K562 (cell line): ENCODE measurements around the gene METAP1. TPM values are rescaled to one million over a fixed set of nuclear protein-coding genes. Genes with fewer than 3 reads are reported as not detected.

ENCODE experiments used
- ATAC-seq: fragments of 200-7000 bp; cut with Tn5 transposase; 3 replicates; pipeline ENCODE4 v1.9.1; 2020; ENCODE audit warnings: moderate library complexity
- BruUV-seq: library from RNA; stranded (reverse); fragments of 400-500 nt; replicated peaks from 2 replicates; lab custom pipeline; 2021; lab: Mats Ljungman, UMichigan
- CTCF ChIA-PET: fragments of 300-600 bp; formaldehyde crosslinking; extraction: SDS; loops from one replicate; lab custom pipeline; 2021; ENCODE audit warnings: low intra/inter-chr PET ratio; lab: Yijun Ruan, JAX
- POLR2A ChIA-PET: fragments of 300-600, 350-650 bp; sonication (Branson Sonifier 250); formaldehyde crosslinking; extraction: SDS; loops from one replicate; lab custom pipeline; 2021; ENCODE audit warnings: antibody characterized with exemption, inconsistent platforms; lab: Yijun Ruan, JAX
- DNase-seq, 4 experiments: peaks; one replicate each; pipeline versions ENCODE4 v3.0.0 to v3.0.0-alpha.2; 2011 to 2018; ENCODE audit warnings: low spot score in 3 of 4, mixed read lengths in 3 of 4; ENCODE audit errors: extremely low read depth in 1 of 4
- FAIRE-seq: peaks from 2 replicates; lab custom pipeline; 2011; peaks lifted over from hg19 to GRCh38; lab: Jason Lieb, UNC
- H2AFZ ChIP-seq: 2 replicates; pipeline ENCODE4 v1.6.0; 2011; ENCODE audit warnings: low read depth, low read length, control low read depth, inconsistent platforms
- H3K27ac ChIP-seq: fragments of 200-600 bp; 3 replicates; pipeline ENCODE4 v1.8.0; 2011; ENCODE audit warnings: low read depth, mild to moderate bottlenecking, control low read depth, inconsistent platforms, low read length, moderate library complexity, mixed read lengths; ENCODE audit errors: extremely low read depth
- H3K27me3 ChIP-seq, 2 experiments: fragments of 300-600 bp in 1 of 2; 2 replicates in 1 of 2; 3 replicates in 1 of 2; pipeline versions ENCODE4 v1.6.0 to v1.8.0; 2011; ENCODE audit warnings: inconsistent platforms in 2 of 2, low read length in 2 of 2, mild to moderate bottlenecking in 1 of 2, mixed read lengths in 1 of 2, moderate library complexity in 1 of 2; ENCODE audit not compliant: control insufficient read depth in 2 of 2, insufficient read depth in 2 of 2
- H3K36me3 ChIP-seq: fragments of 300-600 bp; 3 replicates; pipeline ENCODE4 v1.8.0; 2011; ENCODE audit warnings: mild to moderate bottlenecking, low read length, inconsistent platforms; ENCODE audit not compliant: control insufficient read depth, insufficient read depth
- H3K4me1 ChIP-seq, 2 experiments: fragments of 200-600 bp in 1 of 2; replicated peaks in 1 of 2; 2 replicates in 1 of 2; 3 replicates in 1 of 2; pipeline versions ENCODE4 v1.5.1 to v1.8.0; 2011; ENCODE audit warnings: inconsistent platforms in 2 of 2, low read length in 2 of 2, mild to moderate bottlenecking in 1 of 2, mixed read lengths in 1 of 2, moderate library complexity in 1 of 2; ENCODE audit not compliant: control insufficient read depth in 2 of 2, insufficient read depth in 2 of 2
- H3K4me2 ChIP-seq: 2 replicates; pipeline ENCODE4 v1.6.1; 2011; ENCODE audit warnings: low read length, control low read depth, inconsistent platforms, mixed read lengths; ENCODE audit not compliant: insufficient read depth
- H3K4me3 ChIP-seq: fragments of 200-600 bp; sonication (generic), shearing (Covaris generic); 2 replicates; pipeline ENCODE4 v1.5.1; 2016; ENCODE audit warnings: control low read depth, inconsistent platforms
- H3K79me2 ChIP-seq: fragments of 200-600 bp; 3 replicates; pipeline ENCODE4 v1.8.0; 2011; ENCODE audit warnings: low read length, inconsistent platforms; ENCODE audit not compliant: control insufficient read depth, insufficient read depth
- H3K9ac ChIP-seq, 2 experiments: 2 replicates each; pipeline versions ENCODE4 v1.6.0 to v1.6.1; 2011; ENCODE audit warnings: low read depth in 2 of 2, low read length in 2 of 2, control low read depth in 1 of 2, inconsistent platforms in 1 of 2, mild to moderate bottlenecking in 1 of 2, mixed read lengths in 1 of 2; ENCODE audit not compliant: insufficient read depth in 1 of 2
- H3K9me1 ChIP-seq: one replicate; pipeline ENCODE4 v1.6.0; 2011; ENCODE audit warnings: inconsistent platforms, mild to moderate bottlenecking, low read length, moderate library complexity; ENCODE audit not compliant: control insufficient read depth, insufficient read depth
- H3K9me3 ChIP-seq: replicated peaks from 2 replicates; pipeline ENCODE4 v1.5.1; 2011; ENCODE audit warnings: low read depth, low read length, inconsistent platforms; ENCODE audit not compliant: control insufficient read depth, insufficient read depth
- H4K20me1 ChIP-seq: replicated peaks from 2 replicates; pipeline ENCODE4 v1.6.1; 2011; ENCODE audit warnings: low read length, inconsistent platforms, mixed read lengths; ENCODE audit not compliant: control insufficient read depth, insufficient read depth
- ATF4 ChIP-seq: fragments of 450-650 bp; formaldehyde crosslinking; IDR thresholded peaks from 2 replicates; pipeline ENCODE4 v1.4.0; 2022; ENCODE audit warnings: mild to moderate bottlenecking, moderate library complexity
- CTBP1 ChIP-seq: fragments of 450-650 bp; IDR thresholded peaks from 2 replicates; pipeline ENCODE4 v1.6.1; 2016; ENCODE audit warnings: borderline replicate concordance
- NFXL1 ChIP-seq: fragments of 450-650 bp; formaldehyde crosslinking; IDR thresholded peaks from 2 replicates; pipeline ENCODE4 v1.4.0; 2021; ENCODE audit warnings: mild to moderate bottlenecking
- PREB ChIP-seq: sonication (generic); formaldehyde crosslinking; IDR thresholded peaks from 2 replicates; pipeline ENCODE4 v1.8.1; 2023; ENCODE audit warnings: mild to moderate bottlenecking, missing genetic modification reagents
- XRCC4 ChIP-seq: IDR thresholded peaks from one replicate; pipeline ENCODE4 v1.6.1; 2011; ENCODE audit not compliant: insufficient read depth, insufficient read length; ENCODE audit errors: extremely low read depth
- WGBS: fragments of 100-300 bp; shearing (Covaris generic); methylation state at CpG from one replicate; pipeline ENCODE4 v1.1.6; 2016; ENCODE audit warnings: low coverage, mixed read lengths; ENCODE audit not compliant: insufficient coverage; ENCODE audit errors: missing lambda C conversion rate; 5-methylcytosine and 5-hydroxymethylcytosine counted together
- in situ Hi-C: fragments of 300-500 bp; cut with MboI; formaldehyde crosslinking; loops from 4 replicates; pipeline ENCODE4 v1.15.0; 2018; ENCODE audit warnings: inconsistent platforms, mixed read lengths
- intact Hi-C: fragments of 100-400 bp; cut with micrococcal nuclease; formaldehyde crosslinking; loops from 2 replicates; pipeline ENCODE4 v1.14.2; 2022
- polyA plus RNA-seq, 8 experiments: library from polyadenylated mRNA; depleted of rRNA in 4 of 8; stranded (reverse) in 5 of 8; unstranded in 3 of 8; fragments of >200 nt; fragmentation: Nextera tagmentation in 2 of 8; fragmentation: Illumina TruSeq in 1 of 8; extraction: Ambion mirVana in 2 of 8; extraction: Trizol in 1 of 8; gene quantifications; 2 replicates each; pipeline versions ENCODE4 v1.2.1 to v1.2.3, GENCODE V29; 2011 to 2014; ENCODE audit warnings: inconsistent platforms in 1 of 8, missing spikeins in 1 of 8
- total RNA-seq, 7 experiments: library from RNA; depleted of rRNA in 6 of 7; stranded (reverse); fragments of >200 nt in 6 of 7; fragmentation: Illumina TruSeq in 2 of 7; extraction: Trizol in 2 of 7; gene quantifications; 2 replicates each; pipeline versions ENCODE4 v1.2.1 to v1.2.3, GENCODE V29; 2011 to 2021; ENCODE audit warnings: low replicate concordance in 1 of 7
- TF ChIP-seq, protein P1 (sequence below): sonication (generic); formaldehyde crosslinking; IDR thresholded peaks from 2 replicates; pipeline ENCODE4 v1.9.0; 2022; ENCODE audit warnings: mild to moderate bottlenecking, missing genetic modification reagents

The METAP1 gene
- total and polyA plus RNA-seq, 9 of the 15 experiments (the other 6 are each of a cell fraction or from before 2014, with no cell fraction given), result 31.4 to 77.6 (median 59.5) TPM

- TF ChIP-seq PREB, result no peak
- TF ChIP-seq, protein P1, sequence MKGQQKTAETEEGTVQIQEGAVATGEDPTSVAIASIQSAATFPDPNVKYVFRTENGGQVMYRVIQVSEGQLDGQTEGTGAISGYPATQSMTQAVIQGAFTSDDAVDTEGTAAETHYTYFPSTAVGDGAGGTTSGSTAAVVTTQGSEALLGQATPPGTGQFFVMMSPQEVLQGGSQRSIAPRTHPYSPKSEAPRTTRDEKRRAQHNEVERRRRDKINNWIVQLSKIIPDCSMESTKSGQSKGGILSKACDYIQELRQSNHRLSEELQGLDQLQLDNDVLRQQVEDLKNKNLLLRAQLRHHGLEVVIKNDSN (CRISPR knock-in tag), result no peak
- TF ChIP-seq CTBP1, result no peak
- no peak for TF ChIP-seq XRCC4
- no peak for TF ChIP-seq ATF4 (CRISPR knock-in tag)
- no peak for TF ChIP-seq NFXL1
- Histone ChIP-seq H3K36me3 (peaks cover 35% of the 10 kb centered on the region), H4K20me1 (peaks cover 15% of the 10 kb centered on the region; the same call in 1 of the 2 replicates), H3K79me2 (peaks cover 99% of the 10 kb centered on the region), H3K4me2 (no peak overlapping the region), H3K9me3 (no peaks in the 10 kb centered on the region), H3K9me1 (no peaks in the 10 kb centered on the region), H3K27ac (no peak overlapping the region), H3K9ac (no peak overlapping the region; a peak in 1 of 4 replicates), H3K4me3 (no peak overlapping the region), H3K27me3 (no peaks in the 10 kb centered on the region), H2AFZ (no peak overlapping the region), H3K4me1 (peaks cover 0 to 38% of the 10 kb centered on the region in 2 experiments; a peak in 4 of 5 replicates)
- ChIA-PET POLR2A (interaction anchor here (0.8 to 1.2 kb wide), 2 partner anchors 14 to 29 kb away, joined by 3 to 4 read pairs; no protein-coding TSS in a partner anchor), CTCF (no interaction called here)
- no TSS peak for BruUV-seq
- intact Hi-C loops (no loop called here), in situ Hi-C loops (no loop called here)
- no peak for DNase-seq
- WGBS, result 0% methylated on average over 1 of the region's 1 CpG
- no peak for FAIRE-seq
- ATAC-seq, result no peak
Measured at GRCh38 chr4:99029018-99029735, 33.7 kb downstream of the METAP1 start.
